MCF 10A (cell line): ENCODE data around the gene IFNL4. TPM values are rescaled to one million over a fixed set of nuclear protein-coding genes. Genes with fewer than 3 reads are reported as not detected.

Source experiments
- Bru-seq: library from RNA; stranded (reverse); fragments of 400-500 nt; gene quantifications from one replicate; lab custom pipeline; 2021; lab: Mats Ljungman, UMichigan
- BruChase-seq, 2 experiments: library from RNA; stranded (reverse); fragments of 400-500 nt; gene quantifications; one replicate each; lab custom pipeline; 2021; lab: Mats Ljungman, UMichigan
- BruUV-seq: library from RNA; stranded (reverse); fragments of 400-500 nt; replicated peaks from 2 replicates; lab custom pipeline; 2021; lab: Mats Ljungman, UMichigan
- CTCF ChIA-PET: fragments of 300-600 bp; sonication (Branson Sonifier 250); formaldehyde crosslinking; extraction: SDS; loops from one replicate; lab custom pipeline; 2021; ENCODE audit warnings: antibody characterized with exemption, inconsistent platforms; lab: Yijun Ruan, JAX
- POLR2A ChIA-PET: fragments of 300-600, 350-650 bp; sonication (Branson Sonifier 250); formaldehyde crosslinking; extraction: SDS; loops from one replicate; lab custom pipeline; 2020; ENCODE audit warnings: antibody characterized with exemption, inconsistent platforms; lab: Yijun Ruan, JAX
- DNase-seq: peaks from one replicate; pipeline ENCODE4 v3.0.0-alpha.2; 2018; ENCODE audit not compliant: unreplicated experiment
- H3K27ac Mint-ChIP-seq: one replicate; pipeline ENCODE4 v1.8.0; 2022; ENCODE audit warnings: mild to moderate bottlenecking, low read depth, mixed read lengths; ENCODE audit not compliant: unreplicated experiment
- H3K27me3 Mint-ChIP-seq: one replicate; pipeline ENCODE4 v1.8.0; 2022; ENCODE audit warnings: mixed read lengths; ENCODE audit not compliant: insufficient read depth, unreplicated experiment
- H3K36me3 Mint-ChIP-seq: one replicate; pipeline ENCODE4 v1.8.0; 2022; ENCODE audit warnings: mild to moderate bottlenecking, moderate library complexity, mixed read lengths; ENCODE audit not compliant: insufficient read depth, unreplicated experiment
- H3K4me1 Mint-ChIP-seq: one replicate; pipeline ENCODE4 v1.8.0; 2022; ENCODE audit warnings: mixed read lengths; ENCODE audit not compliant: insufficient read depth, unreplicated experiment
- H3K4me3 Mint-ChIP-seq: one replicate; pipeline ENCODE4 v1.8.0; 2022; ENCODE audit warnings: mild to moderate bottlenecking, moderate library complexity, mixed read lengths; ENCODE audit not compliant: unreplicated experiment
- H3K9me3 Mint-ChIP-seq: one replicate; pipeline ENCODE4 v1.8.0; 2022; ENCODE audit warnings: mixed read lengths; ENCODE audit not compliant: unreplicated experiment
- intact Hi-C: fragments of 100-400 bp; cut with micrococcal nuclease; formaldehyde crosslinking; loops from 2 replicates; pipeline ENCODE4 v1.14.1; 2022
- long read RNA-seq: library from polyadenylated mRNA; stranded (forward); transcript quantifications from one replicate; pipeline ENCODE4 v2.0.0, GENCODE V29; 2022
- total RNA-seq: library from RNA; stranded (reverse); gene quantifications from 2 replicates; pipeline ENCODE4 v1.2.3, GENCODE V29; 2022
- TF ChIP-seq, protein P1 (sequence below): fragments of 200-600 bp; IDR thresholded peaks from one replicate; pipeline ENCODE4 v1.8.0; 2022; ENCODE audit warnings: antibody characterized with exemption, mild to moderate bottlenecking; ENCODE audit not compliant: unreplicated experiment

IFNL4 gene
- not detected in 2 replicates for total RNA-seq
- Bru-seq, nascent RNA: not detected
- BruChase-seq, experiment 1, labeled RNA remaining after a 6-hour chase: not detected
- not detected for BruChase-seq, experiment 2, labeled RNA remaining after a 2-hour chase
- long read RNA-seq: 0 reads

- Mint-ChIP-seq H3K27ac (no peak within 1 kb of the TSS), H3K27me3 (peaks cover 35% of the 10 kb centered on the region), H3K4me1 (no peaks in the 10 kb centered on the region), H3K4me3 (no peak within 1 kb of the TSS), H3K9me3 (no peaks in the 10 kb centered on the region), H3K36me3 (no peaks in the 10 kb centered on the region)
- ChIA-PET CTCF (no interaction called here), POLR2A (no interaction called here)
- BruUV-seq: no TSS peak
- intact Hi-C loops: no loop called here
- DNase-seq: no peak
- TF ChIP-seq, protein P1, sequence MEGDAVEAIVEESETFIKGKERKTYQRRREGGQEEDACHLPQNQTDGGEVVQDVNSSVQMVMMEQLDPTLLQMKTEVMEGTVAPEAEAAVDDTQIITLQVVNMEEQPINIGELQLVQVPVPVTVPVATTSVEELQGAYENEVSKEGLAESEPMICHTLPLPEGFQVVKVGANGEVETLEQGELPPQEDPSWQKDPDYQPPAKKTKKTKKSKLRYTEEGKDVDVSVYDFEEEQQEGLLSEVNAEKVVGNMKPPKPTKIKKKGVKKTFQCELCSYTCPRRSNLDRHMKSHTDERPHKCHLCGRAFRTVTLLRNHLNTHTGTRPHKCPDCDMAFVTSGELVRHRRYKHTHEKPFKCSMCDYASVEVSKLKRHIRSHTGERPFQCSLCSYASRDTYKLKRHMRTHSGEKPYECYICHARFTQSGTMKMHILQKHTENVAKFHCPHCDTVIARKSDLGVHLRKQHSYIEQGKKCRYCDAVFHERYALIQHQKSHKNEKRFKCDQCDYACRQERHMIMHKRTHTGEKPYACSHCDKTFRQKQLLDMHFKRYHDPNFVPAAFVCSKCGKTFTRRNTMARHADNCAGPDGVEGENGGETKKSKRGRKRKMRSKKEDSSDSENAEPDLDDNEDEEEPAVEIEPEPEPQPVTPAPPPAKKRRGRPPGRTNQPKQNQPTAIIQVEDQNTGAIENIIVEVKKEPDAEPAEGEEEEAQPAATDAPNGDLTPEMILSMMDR: no peak
Measured at GRCh38 chr19:39248806-39249205, at the start of gene IFNL4. Gene IFNL4 (minus strand): TSS chr19:39248856.

DNA sequence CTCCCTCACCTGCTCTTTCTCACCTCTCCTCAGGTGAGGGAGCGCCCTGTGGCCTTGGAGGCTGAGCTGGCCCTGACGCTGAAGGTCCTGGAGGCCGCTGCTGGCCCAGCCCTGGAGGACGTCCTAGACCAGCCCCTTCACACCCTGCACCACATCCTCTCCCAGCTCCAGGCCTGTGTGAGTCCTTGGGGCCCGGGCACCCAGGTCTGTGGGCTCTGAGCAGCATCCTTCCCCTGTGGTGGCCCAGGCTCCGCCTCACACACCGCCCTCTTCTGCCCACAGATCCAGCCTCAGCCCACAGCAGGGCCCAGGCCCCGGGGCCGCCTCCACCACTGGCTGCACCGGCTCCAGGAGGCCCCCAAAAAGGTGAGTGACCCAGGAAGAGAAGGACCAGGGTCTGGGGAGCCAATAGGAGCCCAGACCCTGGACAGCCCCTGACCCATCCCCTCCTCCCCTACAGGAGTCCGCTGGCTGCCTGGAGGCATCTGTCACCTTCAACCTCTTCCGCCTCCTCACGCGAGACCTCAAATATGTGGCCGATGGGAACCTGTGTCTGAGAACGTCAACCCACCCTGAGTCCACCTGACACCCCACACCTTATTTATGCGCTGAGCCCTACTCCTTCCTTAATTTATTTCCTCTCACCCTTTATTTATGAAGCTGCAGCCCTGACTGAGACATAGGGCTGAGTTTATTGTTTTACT lies 49.4 kb upstream of the IFNL4 start:
- H3K36me3 Mint-ChIP-seq: no peaks in the 10 kb centered on the region
- no TSS peak for BruUV-seq
- H3K27me3 Mint-ChIP-seq: peaks cover 54% of the 10 kb centered on the region
- ChIA-PET CTCF (interaction anchor here (0.6 kb wide), 1 partner anchor 272 kb away, joined by 3 read pairs; no protein-coding TSS in a partner anchor), POLR2A (interaction anchor here (0.7 kb wide), 1 partner anchor 233 kb away, joined by 3 read pairs; no protein-coding TSS in a partner anchor)
- H3K9me3 Mint-ChIP-seq: no peaks in the 10 kb centered on the region
- H3K4me3 Mint-ChIP-seq: no peak overlapping the region
- no peak for DNase-seq
- intact Hi-C loops: no loop called here
- no peak overlapping the region for H3K27ac Mint-ChIP-seq
- H3K4me1 Mint-ChIP-seq: no peaks in the 10 kb centered on the region
- TF ChIP-seq, protein P1: no peak

- H3K4me3 Mint-ChIP-seq: no peak overlapping the region
- H3K27ac Mint-ChIP-seq: no peak overlapping the region
- H3K36me3 Mint-ChIP-seq: no peaks in the 10 kb centered on the region
- TF ChIP-seq, protein P1: no peak
- POLR2A ChIA-PET: no interaction called here
- no peak for DNase-seq
- intact Hi-C loops: no loop called here
- BruUV-seq: no TSS peak
- H3K4me1 Mint-ChIP-seq: no peaks in the 10 kb centered on the region
- H3K27me3 Mint-ChIP-seq: peaks cover 48% of the 10 kb centered on the region
- H3K9me3 Mint-ChIP-seq: no peaks in the 10 kb centered on the region
- CTCF ChIA-PET: interaction anchor here (0.6 kb wide), 1 partner anchor 31 kb away, joined by 3 read pairs; no protein-coding TSS in a partner anchor
Measured at GRCh38 chr19:39296906-39297305, 48.2 kb upstream of the IFNL4 start.

- DNase-seq: no peak
- Mint-ChIP-seq H3K36me3 (no peaks in the 10 kb centered on the region), H3K4me1 (no peaks in the 10 kb centered on the region), H3K9me3 (no peaks in the 10 kb centered on the region), H3K4me3 (no peak within 1 kb of the TSS), H3K27me3 (peaks cover 52% of the 10 kb centered on the region), H3K27ac (no peak within 1 kb of the TSS)
- no TSS peak for BruUV-seq
- intact Hi-C loops: no loop called here
- POLR2A ChIA-PET: no interaction called here
- TF ChIP-seq, protein P1: no peak
- CTCF ChIA-PET: interaction anchor here (0.6 to 1.7 kb wide), 5 partner anchors 17 to 229 kb away, joined by 3 to 6 read pairs (median 3); no protein-coding TSS in a partner anchor
Measured at GRCh38 chr19:39296055-39296645, 47.5 kb upstream of the IFNL4 start, which contains the start of gene IFNL1. Gene IFNL1 (plus strand): TSS chr19:39296407. CDS start chr19:39296422, 15 bp downstream.
